Activated CD8-positive, alpha-beta T cell treated with anti-CD3 and anti-CD28 coated beads for 36 hours (primary cell): ENCODE data around the gene TAF4. TPM values are rescaled to one million over a fixed set of nuclear protein-coding genes. Genes with fewer than 3 reads are reported as not detected.

Experiments used
- ATAC-seq: fragments of 200-7000 bp; cut with Tn5 transposase; one replicate; pipeline ENCODE4 v1.10.0; 2021; ENCODE audit warnings: mild to moderate bottlenecking, moderate library complexity
- CTCF ChIA-PET: fragments of 350-600 bp; sonication (Branson Sonifier 250); formaldehyde crosslinking; loops from one replicate; lab custom pipeline; 2021; ENCODE audit warnings: antibody characterized with exemption; lab: Charles Lee
- POLR2A ChIA-PET: fragments of 350-600 bp; sonication (Branson Sonifier 250); formaldehyde crosslinking; loops from one replicate; lab custom pipeline; 2021; ENCODE audit warnings: antibody characterized with exemption; lab: Charles Lee
- DNase-seq: peaks from one replicate; pipeline ENCODE4 v3.0.0-alpha.2; 2020
- H3K27ac Mint-ChIP-seq: one replicate; pipeline ENCODE4 v1.8.0; 2021; ENCODE audit warnings: mild to moderate bottlenecking, mixed read lengths
- H3K27me3 Mint-ChIP-seq: one replicate; pipeline ENCODE4 v1.8.0; 2021; ENCODE audit warnings: mixed read lengths
- H3K36me3 Mint-ChIP-seq: one replicate; pipeline ENCODE4 v1.8.0; 2021; ENCODE audit warnings: low read depth, mixed read lengths
- H3K4me1 Mint-ChIP-seq: one replicate; pipeline ENCODE4 v1.8.0; 2021; ENCODE audit warnings: low read depth, mixed read lengths
- H3K4me3 Mint-ChIP-seq: one replicate; pipeline ENCODE4 v1.8.0; 2021; ENCODE audit warnings: mild to moderate bottlenecking, moderate library complexity, mixed read lengths
- H3K9me3 Mint-ChIP-seq: one replicate; pipeline ENCODE4 v1.8.0; 2021; ENCODE audit warnings: mixed read lengths
- CTCF ChIP-seq: fragments of 200-600 bp; IDR thresholded peaks from one replicate; pipeline ENCODE4 v1.8.0; 2022; ENCODE audit warnings: antibody characterized with exemption, mild to moderate bottlenecking
- intact Hi-C: fragments of 100-400 bp; cut with micrococcal nuclease; formaldehyde crosslinking; loops from one replicate; pipeline ENCODE4 v1.10.0; 2022
- total RNA-seq, 2 experiments: library from RNA; stranded (reverse); gene quantifications; one replicate each; pipeline ENCODE4 v1.2.3, GENCODE V29; 2021

Gene TAF4
- total RNA-seq, 2 experiments from 2014 or later, result 14.1 to 15.9 TPM

- peaks cover 6% of the 10 kb centered on the region for H3K4me1 Mint-ChIP-seq
- CTCF ChIA-PET, result interaction anchor here (2.0 kb wide), 1 partner anchor 128 kb away, joined by 7 read pairs; no protein-coding TSS in a partner anchor
- POLR2A ChIA-PET, result no interaction called here
- no peak for DNase-seq
- H3K9me3 Mint-ChIP-seq, result no peaks in the 10 kb centered on the region
- intact Hi-C loops, result no loop called here
- no peak for ATAC-seq
- no peaks in the 10 kb centered on the region for H3K27me3 Mint-ChIP-seq
- TF ChIP-seq CTCF, result no peak
- H3K36me3 Mint-ChIP-seq, result peaks cover 20% of the 10 kb centered on the region
- no peak overlapping the region for H3K27ac Mint-ChIP-seq
- no peak overlapping the region for H3K4me3 Mint-ChIP-seq
Observed at GRCh38 chr20:62007127-62007647, 58.5 kb downstream of the TAF4 start.

GRCh38 chr20:62006482-62006881, 59.2 kb downstream of the TAF4 start:
- Mint-ChIP-seq H3K4me1 (peaks cover 6% of the 10 kb centered on the region), H3K27me3 (no peaks in the 10 kb centered on the region), H3K4me3 (no peak overlapping the region), H3K9me3 (no peaks in the 10 kb centered on the region), H3K27ac (no peak overlapping the region), H3K36me3 (peaks cover 24% of the 10 kb centered on the region)
- ATAC-seq (no peak), DNase-seq (no peak)
- POLR2A ChIA-PET, result no interaction called here
- TF ChIP-seq CTCF, result no peak
- CTCF ChIA-PET, result interaction anchor here (2.0 kb wide), 1 partner anchor 129 kb away, joined by 7 read pairs; no protein-coding TSS in a partner anchor
- intact Hi-C loops, result no loop called here

- TF ChIP-seq CTCF, result no peak
- POLR2A ChIA-PET, result no interaction called here
- Mint-ChIP-seq H3K4me3 (no peak overlapping the region), H3K9me3 (no peaks in the 10 kb centered on the region), H3K27ac (no peak overlapping the region), H3K27me3 (no peaks in the 10 kb centered on the region), H3K36me3 (peaks cover 26% of the 10 kb centered on the region), H3K4me1 (no peaks in the 10 kb centered on the region)
- CTCF ChIA-PET, result interaction anchor here (1.4 kb wide), 1 partner anchor 21 kb away, joined by 4 read pairs; no protein-coding TSS in a partner anchor
- DNase-seq (no peak), ATAC-seq (no peak)
- intact Hi-C loops, result no loop called here
Observed at GRCh38 chr20:62004614-62005013, 61.1 kb downstream of the TAF4 start.

GRCh38 chr20:62003567-62004405, 61.9 kb downstream of the TAF4 start:
- POLR2A ChIA-PET, result interaction anchor here (1.1 kb wide), 1 partner anchor 18 kb away, joined by 3 read pairs; no protein-coding TSS in a partner anchor
- intact Hi-C loops, result no loop called here
- H3K4me1 Mint-ChIP-seq, result no peaks in the 10 kb centered on the region
- TF ChIP-seq CTCF, result no peak
- CTCF ChIA-PET, result interaction anchor here (1.4 kb wide), 1 partner anchor 22 kb away, joined by 4 read pairs; no protein-coding TSS in a partner anchor
- DNase-seq (no peak), ATAC-seq (no peak)
- H3K36me3 Mint-ChIP-seq, result peaks cover 32% of the 10 kb centered on the region
- no peaks in the 10 kb centered on the region for H3K9me3 Mint-ChIP-seq
- H3K27me3 Mint-ChIP-seq, result no peaks in the 10 kb centered on the region
- H3K27ac Mint-ChIP-seq, result no peak overlapping the region
- no peak overlapping the region for H3K4me3 Mint-ChIP-seq
